ENCODE measurements around the gene FCGR3A.

FCGR3A gene

DNA sequence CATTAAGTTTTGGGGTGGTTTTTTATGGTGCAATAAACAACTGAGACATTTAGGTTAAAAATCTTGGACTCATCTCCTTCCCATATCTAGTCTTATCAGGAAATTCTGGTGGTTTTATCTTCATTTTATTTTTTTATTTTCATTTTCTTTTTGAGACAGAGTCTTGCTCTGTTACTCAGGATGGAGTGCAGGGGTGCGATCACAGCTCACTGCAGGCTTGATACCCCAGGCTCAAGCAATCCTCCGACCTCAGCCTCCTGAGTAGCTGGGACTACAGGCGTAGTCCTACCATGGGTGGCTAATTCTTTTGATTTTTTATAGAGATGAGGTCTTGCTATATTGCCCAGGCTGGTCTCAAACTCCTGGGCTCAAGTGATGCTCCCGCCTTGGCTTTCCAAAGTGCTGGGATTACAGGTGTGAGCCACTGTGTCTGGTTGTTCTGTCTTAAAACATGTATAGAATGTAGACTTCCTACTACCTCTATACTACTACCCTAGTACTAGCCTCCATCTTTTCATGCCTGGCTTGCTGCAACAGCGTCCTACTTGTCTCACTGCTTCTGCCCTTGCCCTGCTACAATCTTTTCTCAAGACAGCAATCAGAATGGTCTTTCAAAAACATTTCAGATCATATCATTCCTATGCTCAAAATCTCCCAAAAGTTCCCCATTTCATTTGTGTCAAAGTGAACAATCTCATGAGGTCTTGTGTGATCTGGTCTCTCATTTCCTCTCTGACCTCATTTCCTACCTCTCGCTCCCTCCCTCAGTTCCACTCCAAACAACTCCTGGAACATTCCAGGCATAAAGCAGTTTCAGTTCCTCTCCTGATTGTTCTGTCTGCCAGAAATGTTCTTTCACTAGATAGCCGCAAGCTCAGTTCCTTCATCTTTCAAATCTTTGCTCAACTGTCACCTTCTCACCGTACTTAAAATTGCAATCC is 50.2 kb downstream of the FCGR3A start:
- TF ChIP-seq JUND (IDR thresholded peaks at IDR 0.05; ENCODE audit: low read depth): no peak
- in situ Hi-C loops (cut with HindIII; ENCODE audit: low pct_unique_long_range_greater_than_20kb, low sequenced_read_pairs): no loop called here
- no peak for DNase-seq (ENCODE audit: low read depth in 1 of 2, low spot score in 1 of 2)

GRCh38 chr1:161498646-161499045 is 51.0 kb downstream of the FCGR3A start:
- DNase-seq (ENCODE audit: low read depth in 1 of 2, low spot score in 1 of 2): no peak
- in situ Hi-C loops (cut with HindIII; ENCODE audit: low pct_unique_long_range_greater_than_20kb, low sequenced_read_pairs): no loop called here
- no peak for TF ChIP-seq JUND (IDR thresholded peaks at IDR 0.05; ENCODE audit: low read depth)

- TF ChIP-seq JUND (IDR thresholded peaks at IDR 0.05; ENCODE audit: low read depth): no peak
- DNase-seq (ENCODE audit: low read depth in 1 of 2, low spot score in 1 of 2): no peak
- in situ Hi-C loops (cut with HindIII; ENCODE audit: low pct_unique_long_range_greater_than_20kb, low sequenced_read_pairs): no loop called here
Observed at GRCh38 chr1:161497961-161498360, 51.7 kb downstream of the FCGR3A start.

DNA sequence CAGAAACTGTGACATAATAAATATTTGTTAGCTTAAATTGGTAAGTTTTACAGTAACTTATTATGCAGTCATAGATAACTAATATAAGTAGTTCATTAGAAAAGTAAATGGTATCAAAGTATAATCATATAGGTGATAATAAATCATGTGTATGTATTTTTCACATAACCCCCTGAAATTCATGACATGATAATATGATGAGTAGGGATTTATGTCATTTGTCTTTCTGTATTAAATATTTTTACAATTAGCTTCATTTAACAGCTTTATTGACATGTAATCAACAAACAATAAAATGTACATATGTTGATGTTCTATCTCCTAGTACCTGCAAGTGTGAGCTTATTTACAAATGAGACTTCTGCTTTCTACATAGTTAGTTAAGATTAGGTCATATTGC is 54.1 kb downstream of the FCGR3A start:
- in situ Hi-C loops (cut with HindIII; ENCODE audit: low pct_unique_long_range_greater_than_20kb, low sequenced_read_pairs): no loop called here
- TF ChIP-seq JUND (IDR thresholded peaks at IDR 0.05; ENCODE audit: low read depth): no peak
- DNase-seq (ENCODE audit: low read depth in 1 of 2, low spot score in 1 of 2): no peak

DNA sequence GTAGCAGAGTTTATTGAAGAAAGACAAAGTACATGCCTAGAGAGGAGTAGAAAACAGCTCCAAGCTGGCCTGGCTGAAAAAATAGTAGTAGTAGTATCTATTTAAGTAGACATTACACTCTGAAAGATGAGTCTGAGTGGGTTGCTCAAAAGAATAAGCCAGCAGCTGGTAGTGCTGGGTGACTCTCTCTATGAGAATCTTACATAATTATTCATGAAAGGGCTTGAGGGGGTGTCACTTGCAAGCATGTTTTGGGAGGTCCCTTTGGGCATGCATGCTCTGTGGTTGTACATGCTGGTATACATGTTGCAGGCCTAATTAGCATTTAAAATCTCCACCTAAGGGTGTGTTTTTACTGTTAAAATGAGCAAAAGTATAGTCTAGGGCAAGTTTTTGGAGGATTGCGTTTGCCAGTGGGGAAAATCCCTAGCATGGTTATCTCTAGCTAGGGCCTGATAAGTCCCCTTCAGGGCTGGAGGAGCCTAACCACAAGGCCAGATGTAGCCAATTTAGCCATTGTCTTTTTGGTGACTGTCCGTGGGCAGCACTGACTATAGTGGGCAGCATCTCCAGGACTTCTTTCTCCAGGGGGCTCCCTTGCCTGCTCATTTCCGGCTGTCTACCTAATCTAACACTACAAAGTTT is 55.4 kb downstream of the FCGR3A start:
- no peak for TF ChIP-seq JUND (IDR thresholded peaks at IDR 0.05; ENCODE audit: low read depth)
- in situ Hi-C loops (cut with HindIII; ENCODE audit: low pct_unique_long_range_greater_than_20kb, low sequenced_read_pairs): no loop called here
- DNase-seq (ENCODE audit: low read depth in 1 of 2, low spot score in 1 of 2): no peak

- in situ Hi-C loops (cut with HindIII; ENCODE audit: low pct_unique_long_range_greater_than_20kb, low sequenced_read_pairs): no loop called here
- no peak for TF ChIP-seq JUND (IDR thresholded peaks at IDR 0.05; ENCODE audit: low read depth)
- no peak for DNase-seq (ENCODE audit: low read depth in 1 of 2, low spot score in 1 of 2)
Observed at GRCh38 chr1:161492827-161493226, 56.8 kb downstream of the FCGR3A start.

All from T47D (cell line).